NCI-H460 (cell line): ENCODE data around the gene FRMD4A. TPM values are rescaled to one million over a fixed set of nuclear protein-coding genes. Genes with fewer than 3 reads are reported as not detected.

Experiments used
- DNase-seq: peaks from one replicate; pipeline ENCODE4 v3.0.0-alpha.2; 2016; ENCODE audit warnings: low read depth; ENCODE audit errors: extremely low read depth
- polyA plus RNA-seq: library from polyadenylated mRNA; depleted of rRNA; stranded (reverse); fragments of >200 nt; gene quantifications from 2 replicates; pipeline ENCODE4 v1.2.3, GENCODE V29; 2014; cell fraction: nucleus; rRNA removed
- total RNA-seq: library from RNA; depleted of rRNA; stranded (reverse); fragments of >200 nt; shearing (Covaris generic); gene quantifications from 2 replicates; pipeline ENCODE4 v1.2.3, GENCODE V29; 2014; rRNA removed

Gene FRMD4A
- 1.9 and 4.2 TPM in 2 replicates for total RNA-seq
- polyA plus RNA-seq = 5.9 and 6.3 TPM in 2 replicates

DNA sequence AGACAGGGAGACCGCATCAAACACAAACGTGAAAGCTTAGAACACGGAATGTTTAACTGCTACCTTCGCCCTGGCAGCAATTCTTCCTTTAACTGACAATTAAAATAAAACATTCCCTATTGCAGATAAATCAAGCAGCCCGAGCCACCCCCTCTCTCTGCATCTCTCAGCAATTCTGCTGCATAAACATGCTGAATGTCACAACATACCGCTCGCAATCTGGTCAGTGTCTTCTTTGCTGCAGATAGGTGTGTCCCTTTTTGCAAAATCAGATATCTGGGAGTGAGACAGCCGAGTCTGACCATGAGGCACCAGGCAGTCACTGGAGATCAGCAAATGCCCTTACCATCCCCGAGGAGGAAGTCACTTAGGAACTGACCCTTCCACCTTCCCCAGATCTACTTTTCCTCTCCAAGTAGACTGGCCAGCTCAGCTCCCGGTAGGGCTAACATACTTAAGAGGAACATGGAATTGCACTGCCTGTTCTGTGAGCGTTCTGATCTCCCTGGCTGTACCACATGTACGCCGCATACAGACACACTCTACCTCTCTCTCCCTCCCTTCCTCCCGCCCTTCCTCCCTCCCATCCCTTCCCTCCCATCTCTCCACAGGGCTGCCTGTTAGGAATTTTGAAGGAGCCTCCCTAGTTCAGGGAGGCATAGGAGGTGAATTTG is at the start of gene FRMD4A:
Gene FRMD4A, minus strand, starts transcription at position 537 of the 674 bp plus-strand sequence.
- DNase-seq = no peak

DNA sequence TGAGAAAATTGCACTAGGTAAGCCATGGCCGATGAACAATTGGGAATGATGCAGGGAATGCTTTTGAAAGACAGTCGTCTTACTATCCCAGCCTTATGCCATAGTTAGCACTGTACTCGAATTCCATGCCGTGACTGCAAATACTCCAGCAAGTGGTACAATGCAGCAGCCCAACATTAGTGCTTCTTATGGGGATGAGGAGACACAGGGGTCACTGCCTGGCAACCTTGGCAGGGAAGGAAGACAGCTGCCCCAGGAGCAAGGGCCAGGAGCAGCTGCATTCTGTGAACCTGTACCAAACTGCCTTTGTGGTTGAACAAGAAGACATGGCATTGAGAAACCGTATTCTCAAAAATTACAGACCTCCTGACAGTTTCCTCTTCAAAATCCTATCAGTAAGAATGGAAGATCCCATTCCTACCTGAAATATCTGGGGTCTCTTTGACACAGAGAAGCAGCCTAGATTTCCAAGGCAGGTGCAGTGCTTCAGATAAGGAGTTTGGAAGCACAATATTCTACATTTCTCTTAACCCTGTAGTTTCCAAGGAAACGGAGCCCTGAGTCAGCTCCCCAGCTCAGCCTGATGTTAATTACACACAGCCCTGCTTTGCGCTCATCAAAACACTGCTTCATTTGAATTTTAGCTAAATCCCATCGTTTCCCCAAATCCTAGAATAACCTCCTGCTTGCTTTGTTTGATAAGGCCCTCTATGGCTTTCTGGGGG is 49.0 kb upstream of the FRMD4A start:
- DNase-seq = no peak

DNA sequence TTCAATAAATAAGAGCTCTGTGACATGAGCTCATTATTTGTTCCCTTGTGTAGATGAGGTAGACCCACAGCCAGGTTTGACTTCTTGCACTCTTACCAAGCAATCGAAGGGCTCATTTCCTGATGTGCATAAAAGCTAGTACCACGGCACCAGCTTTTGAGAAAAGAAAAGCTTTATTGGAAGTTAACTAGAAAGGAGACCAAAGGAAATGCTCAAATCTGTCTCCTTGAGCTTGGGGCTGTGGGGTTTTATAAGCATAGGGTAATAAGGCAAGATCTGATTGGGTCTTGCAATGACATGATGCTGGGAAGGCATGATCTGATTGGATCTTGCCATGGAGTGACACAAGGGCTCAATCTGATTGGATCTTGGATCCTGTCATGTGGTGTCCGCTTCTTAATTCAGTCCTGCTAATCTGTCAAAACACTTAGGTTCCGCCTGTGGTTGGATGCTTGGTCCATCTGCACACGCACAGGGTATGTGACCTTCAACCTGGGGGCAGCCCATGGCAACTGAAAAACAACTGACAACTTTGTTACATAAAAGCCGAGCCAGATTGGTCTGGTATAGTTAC is 47.8 kb upstream of the FRMD4A start:
- no peak for DNase-seq

DNA sequence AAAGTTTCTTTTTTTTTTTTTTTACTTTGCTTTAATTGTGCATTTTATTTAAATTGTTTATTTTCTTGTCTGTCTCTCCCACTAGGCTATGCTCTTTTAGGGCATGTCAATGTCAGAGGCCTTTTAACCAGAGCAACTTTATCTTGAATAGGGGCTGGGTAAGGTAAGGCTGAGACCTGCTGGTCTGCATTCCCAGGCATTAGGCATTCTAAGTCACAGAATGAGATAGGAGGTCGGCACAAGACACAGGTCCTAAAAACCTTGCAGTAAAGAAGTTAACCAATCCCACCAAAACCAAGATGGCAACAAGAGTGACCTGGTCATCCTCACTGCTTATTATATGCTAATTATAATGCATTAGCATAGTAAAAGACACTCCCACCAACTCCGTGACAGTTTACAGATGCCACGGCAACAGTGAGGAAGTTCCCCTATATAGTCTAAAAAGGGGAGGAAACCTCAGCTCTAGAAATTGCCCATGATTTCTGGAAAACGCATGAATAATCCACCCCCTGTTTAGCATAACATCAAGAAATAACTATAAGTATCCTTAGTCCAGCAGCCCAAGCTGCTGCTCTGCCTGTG is 47.0 kb upstream of the FRMD4A start:
- no peak for DNase-seq

DNA sequence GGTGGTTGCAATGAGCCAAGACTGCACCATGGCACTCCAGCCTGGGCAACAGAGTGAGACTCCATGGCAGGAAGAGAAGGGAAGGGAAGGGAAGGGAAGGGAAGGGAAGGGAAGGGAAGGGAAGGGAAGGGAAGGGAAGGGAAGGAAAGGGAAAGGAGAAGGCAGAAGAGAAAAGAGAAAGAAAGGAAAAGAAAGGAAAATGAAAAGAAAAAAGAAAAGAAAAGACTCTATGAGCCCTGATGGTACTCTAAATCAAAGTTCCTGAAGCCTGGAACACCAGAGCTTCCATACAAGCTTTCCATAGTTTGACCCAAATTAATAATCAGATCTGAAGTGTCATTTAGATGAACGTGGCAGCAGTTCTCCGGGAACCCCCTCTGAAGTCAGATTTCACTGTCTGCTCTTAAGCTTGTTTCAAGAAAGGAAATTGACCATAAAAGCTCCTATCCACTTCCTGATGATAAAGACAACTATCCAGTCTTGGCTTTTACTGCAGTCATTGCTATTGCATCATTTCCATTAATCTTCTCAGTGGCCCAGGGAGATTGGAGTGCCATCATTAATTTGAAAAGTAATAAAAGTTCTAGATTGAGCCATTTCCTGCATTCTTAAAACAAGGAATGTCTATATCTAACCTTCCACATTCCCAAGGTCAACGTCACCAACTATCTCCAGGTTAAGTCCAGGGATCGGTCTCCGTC is 44.2 kb upstream of the FRMD4A start:
- DNase-seq = no peak

DNA sequence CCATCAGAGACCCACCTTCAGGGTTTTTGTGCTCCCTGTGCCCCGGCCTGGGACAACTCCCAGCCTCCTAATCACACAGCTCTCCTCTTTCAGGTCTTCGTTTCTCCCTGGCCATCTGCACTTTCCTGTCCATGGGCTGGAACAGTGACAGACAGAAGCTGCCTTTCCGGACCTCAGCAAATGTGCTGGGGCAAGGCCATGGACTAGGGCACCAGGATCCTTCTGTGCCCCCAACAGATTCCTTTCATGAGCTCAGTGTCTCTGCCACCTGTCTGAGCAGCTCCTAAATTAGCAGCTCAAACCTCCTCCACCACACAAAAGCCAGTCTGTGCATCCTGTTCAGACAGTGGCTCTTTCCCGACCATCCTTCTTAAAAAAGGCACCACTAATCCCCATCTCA is 41.9 kb upstream of the FRMD4A start:
- DNase-seq = no peak

DNA sequence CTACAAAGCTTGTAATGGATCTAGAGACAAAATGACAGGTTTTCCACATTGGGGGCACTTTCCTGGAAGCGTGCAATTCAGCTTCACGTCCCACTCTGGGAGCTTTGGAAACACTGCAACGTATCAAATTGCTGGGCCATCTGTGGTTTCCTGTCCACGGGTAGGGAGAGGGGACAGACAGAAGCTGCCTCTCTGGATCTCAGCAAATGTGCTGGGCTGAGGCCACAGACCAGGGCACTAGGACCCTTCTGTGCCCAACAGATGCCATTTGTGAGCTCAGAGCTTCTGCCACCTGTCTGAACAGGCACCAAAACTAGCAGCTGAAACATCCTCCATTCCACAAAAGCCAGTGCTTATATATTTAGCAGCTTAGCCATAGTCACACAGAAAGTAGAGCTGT is 40.9 kb upstream of the FRMD4A start:
- DNase-seq = no peak

DNA sequence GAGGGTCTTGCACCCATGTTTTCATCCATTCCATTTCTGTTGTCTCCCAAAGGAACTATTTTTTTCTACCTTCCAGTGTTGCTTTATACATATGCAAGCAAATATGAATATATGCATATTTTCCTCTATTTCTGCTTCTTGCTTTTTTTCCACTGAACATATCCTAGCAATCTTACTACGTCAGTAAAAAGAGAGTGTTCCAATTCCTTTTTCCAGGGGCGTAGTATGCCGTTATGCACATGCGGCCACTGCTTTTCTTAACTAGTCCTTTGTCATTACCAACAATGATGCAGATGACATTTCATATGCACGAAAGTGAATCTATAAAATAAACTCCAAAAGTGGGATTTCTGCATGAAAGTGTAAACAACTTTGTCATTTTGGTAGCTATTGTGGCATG is 40.2 kb upstream of the FRMD4A start:
- no peak for DNase-seq

DNA sequence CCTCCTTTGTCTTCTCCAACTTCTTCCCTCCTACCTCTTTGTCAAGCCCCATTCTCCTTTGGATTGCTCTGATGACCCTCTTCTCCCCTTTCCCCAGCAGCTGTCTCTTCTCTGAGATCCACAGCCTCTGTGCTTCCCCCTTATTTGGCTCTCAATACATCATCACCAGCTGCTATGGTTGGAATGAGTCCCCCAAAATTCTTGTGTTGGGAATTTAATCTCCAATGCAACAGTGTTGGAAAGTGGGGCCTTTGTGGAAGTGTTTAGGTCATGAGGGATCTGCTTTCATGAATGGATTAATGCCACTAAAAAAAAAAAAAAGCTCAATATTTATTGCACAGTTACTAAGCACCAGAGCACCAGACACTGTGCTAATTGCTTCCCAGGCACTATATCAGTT is 39.2 kb upstream of the FRMD4A start:
- no peak for DNase-seq

DNA sequence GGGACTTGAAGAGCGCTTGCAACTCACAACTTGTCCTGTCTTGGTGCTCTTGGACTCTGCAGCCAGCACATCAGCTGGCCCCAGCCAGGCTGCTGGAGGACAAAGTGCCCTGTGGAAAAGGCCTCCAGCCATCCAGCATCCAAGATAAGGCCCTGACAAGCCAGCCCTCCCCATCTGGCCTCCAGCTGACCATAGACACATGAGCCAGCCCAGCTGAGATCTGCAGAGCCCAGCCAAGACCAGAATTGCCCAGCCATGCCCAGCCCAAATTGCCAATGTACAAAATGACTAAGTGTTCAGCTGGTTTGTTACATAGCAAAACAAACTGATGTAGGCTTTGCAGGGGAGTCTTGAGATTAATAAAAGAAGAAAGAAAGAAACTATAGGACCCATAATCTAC is 36.0 kb upstream of the FRMD4A start:
- DNase-seq = no peak

DNA sequence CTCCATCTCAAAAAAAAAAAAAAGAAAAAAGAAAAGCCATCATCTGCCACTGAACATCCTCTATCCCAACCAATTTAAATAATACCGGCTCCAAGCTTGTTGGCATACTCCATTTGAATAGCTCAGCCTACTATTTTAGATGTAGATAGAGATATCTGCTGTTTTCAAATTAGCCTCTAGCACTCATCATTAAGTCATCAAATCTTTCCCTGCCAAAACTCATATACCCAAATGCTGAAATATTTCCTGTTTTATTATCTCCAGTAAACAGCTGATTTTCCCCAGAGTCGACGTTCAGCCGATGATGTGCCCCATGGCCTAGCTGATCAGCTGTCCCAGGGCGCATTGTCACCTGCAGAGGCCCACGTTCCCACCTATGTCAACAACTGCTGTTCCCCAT is 34.5 kb upstream of the FRMD4A start:
- DNase-seq = no peak

DNA sequence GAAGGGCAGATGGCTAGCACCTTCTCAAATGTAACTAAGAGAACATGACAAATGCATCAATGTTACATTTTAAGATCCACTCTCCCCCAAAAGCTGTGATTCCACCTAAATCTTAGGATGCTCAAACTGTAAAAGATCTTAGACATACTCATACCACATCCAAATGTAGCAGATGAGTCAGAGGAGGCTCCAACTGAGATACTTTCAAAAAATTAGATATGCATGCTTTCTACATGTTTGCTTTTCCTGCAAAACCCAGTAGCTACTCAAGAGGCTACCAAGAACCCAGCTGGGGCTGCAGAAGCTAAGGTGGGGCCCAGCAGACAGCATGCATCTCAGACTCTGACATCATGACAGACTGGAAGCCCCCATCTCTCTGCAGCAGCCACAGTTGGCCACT is 31.4 kb upstream of the FRMD4A start:
- no peak for DNase-seq

DNA sequence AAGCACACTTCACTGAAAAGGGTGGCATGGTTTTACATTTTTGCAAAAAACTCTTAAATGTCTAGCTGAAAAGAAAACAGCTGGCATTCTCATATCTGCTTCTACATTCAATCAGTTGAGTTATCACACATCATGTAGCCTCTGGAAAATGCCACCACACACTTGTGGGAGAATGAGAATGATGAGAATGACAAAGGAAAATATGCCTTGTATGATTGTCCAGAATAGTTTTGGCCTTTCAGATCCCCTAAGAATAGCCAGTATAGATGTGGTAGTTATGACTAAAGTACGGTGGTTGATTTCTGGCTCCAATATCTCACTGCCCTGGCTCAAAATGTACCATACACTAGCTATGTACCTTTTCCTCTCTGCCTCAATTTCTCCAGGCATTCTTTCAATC is 30.2 kb upstream of the FRMD4A start:
- no peak for DNase-seq

DNA sequence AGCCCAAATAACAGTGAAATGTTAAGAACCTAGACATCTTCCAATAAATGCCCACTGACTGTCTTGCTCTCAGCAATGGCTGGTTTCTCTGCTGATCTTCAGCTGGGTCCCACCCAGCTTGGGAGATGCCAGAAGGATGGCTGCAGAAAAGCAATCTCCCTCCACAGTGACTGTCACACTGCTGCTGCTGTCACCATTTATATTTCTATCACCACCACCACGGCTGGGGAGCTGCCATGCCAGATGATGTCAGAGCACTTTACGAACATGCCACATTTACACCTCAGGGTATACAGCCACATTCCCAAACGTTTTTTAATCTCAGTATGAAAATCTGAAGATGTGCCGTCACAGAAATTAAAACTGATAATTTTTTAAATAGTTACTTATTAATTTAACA is 29.8 kb upstream of the FRMD4A start:
- DNase-seq = no peak

DNA sequence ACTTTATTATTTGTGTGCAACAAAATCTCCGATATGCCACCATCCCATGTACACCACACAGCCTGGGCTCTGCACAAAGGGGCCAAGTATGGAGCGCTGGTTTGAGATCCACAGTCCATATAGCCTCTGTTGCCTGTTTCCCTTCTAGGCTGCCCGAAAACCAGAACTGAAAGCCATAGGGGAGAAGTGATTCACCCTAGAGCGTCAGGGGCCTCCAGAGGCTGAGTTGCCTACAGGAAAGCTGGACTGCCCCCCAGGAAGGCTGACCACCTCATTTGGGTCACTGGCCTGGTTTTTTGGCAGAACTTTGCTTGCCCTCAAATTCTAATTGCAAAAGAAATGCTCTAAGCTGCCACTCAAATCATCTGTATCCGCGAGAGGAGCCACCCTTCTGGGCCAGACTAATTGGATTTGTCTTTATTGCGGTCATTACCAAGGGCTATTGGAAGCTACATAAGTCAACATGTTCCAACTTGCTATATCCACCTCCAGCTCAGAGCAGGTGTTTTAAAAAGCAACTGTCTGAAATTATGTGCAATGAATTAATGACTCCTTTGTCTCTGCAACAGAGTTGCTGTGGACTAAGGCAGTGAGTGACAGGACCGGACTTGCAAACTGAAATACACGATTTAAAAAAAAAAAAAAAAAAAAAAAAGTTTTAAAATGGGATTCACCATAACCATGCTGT is 28.3 kb upstream of the FRMD4A start:
- DNase-seq = no peak

DNA sequence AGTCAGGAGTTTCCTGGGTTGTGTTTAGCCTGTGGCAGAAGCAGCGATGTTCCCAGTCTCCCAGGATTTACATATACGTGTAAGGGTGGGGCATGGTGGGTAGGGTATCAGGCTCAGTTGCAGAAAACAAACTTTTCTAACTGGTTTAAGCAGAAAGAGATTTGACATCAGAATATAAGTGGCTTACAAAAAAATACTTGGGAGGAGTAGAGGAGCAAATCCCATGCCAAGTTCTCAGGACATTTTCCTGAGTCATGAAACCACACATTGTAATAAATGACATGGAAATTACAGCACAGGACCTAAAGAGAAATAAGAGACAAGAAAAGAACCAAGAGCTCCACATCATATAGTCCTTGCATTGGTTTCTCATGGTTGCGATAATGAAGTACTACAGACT is 26.2 kb upstream of the FRMD4A start:
- DNase-seq = no peak

DNA sequence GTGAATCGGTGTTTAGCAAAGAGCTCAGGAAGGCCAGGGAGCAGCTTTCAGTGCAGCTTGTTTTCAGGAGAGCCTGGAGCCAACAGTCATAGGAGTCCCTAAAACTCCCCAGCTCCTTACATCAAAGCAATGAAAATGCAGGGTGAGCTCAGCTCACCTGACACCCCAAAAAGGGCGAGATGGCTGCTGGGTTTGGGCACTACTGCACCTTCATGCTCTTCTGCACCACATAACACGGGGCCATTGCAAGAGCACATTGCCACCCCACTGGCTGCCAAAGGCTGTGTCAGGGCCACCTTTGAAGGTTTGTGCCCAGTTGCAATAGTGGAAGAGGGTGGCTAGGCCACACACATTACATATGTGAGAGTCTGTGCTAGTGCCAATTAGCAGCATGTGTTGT is 25.0 kb upstream of the FRMD4A start:
- no peak for DNase-seq

DNA sequence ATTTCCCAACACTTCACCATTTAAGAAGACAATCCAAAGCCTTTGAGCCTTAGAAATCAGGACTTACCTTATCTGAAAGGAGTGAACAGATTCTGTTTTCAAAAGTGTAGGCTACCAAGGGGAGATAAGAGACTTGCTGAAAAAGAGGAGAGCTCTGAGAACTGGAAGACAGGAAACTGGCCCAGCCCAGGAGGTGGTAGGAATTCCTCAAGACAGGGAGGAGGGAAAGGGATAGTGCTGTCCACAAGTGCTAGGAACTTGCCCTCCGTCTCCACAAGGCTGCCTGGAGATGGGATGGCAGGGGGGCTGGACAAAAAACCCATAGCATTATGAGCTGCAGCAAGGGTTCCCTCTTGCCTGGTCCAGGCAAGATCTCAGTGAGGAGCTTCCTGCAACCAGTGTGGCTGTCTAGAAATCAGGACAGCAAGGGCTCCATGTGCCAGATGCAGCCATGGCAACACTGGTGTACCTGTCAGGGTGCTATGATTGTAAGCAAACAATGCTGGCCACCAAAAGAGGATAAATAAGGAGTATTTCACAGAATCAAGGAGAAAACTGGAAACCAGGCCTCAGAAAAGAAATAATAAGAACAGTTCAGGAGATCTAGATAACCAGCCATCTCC is 22.7 kb upstream of the FRMD4A start:
- no peak for DNase-seq

DNA sequence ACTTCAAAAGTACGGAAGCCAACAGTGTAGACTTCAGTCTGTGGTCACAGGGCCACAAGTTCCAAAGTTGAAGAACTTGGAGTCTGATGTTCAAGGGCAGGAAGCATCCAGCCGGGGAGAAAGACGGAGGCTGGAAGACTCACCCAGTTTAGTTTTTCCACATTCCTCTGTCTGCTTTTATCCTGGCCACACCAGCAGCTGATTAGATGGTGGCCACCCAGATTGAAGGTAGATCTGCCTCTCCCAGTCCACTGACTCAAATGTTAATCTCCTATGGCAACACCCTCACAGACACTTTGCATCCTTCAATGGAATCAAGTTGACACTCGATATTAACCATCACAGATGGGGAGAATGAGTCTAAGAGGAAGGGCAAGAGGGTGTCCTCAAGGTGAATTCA is 19.3 kb upstream of the FRMD4A start:
- no peak for DNase-seq

DNA sequence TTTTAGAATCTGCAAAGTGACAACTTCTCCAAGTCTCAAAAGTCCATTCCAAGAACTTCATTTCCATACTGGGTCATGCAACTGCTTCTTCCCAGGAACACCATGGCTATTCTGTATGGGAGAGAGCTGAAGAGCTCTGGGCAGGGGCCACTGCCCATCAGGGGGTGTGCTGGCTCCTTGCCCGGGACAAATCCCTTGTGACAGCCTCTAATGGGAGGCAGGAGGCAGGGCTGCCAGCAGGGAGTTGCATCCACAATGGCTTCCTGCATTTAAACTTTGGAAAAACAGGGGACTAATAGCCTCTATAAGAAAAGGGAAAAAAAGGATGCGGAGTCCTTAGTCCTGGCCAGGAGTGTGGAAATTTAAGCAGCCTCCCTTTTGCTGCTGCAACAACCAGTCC is 18.4 kb upstream of the FRMD4A start:
- no peak for DNase-seq
